GM18507 (cell line): ENCODE data around the gene MPP7.

Experiments used
- DNase-seq: peaks from one replicate; pipeline ENCODE4 v3.0.0; 2011; ENCODE audit warnings: low read depth; ENCODE audit not compliant: insufficient read length; ENCODE audit errors: extremely low spot score
- FAIRE-seq: peaks from 2 replicates; lab custom pipeline; 2011; peaks lifted over from hg19 to GRCh38; lab: Jason Lieb, UNC

Gene MPP7

GRCh38 chr10:28312572-28312971, 9.7 kb upstream of the MPP7 start:
- no peak for DNase-seq
- FAIRE-seq = no peak

- FAIRE-seq (no peak), DNase-seq (no peak)
Measured at GRCh38 chr10:28311104-28311503, 8.2 kb upstream of the MPP7 start.

GRCh38 chr10:28307267-28307666, 4.4 kb upstream of the MPP7 start:
- DNase-seq (no peak), FAIRE-seq (no peak)

GRCh38 chr10:28305553-28305952, 2.7 kb upstream of the MPP7 start:
- DNase-seq = no peak
- no peak for FAIRE-seq

- DNase-seq (no peak), FAIRE-seq (no peak)
Measured at GRCh38 chr10:28304032-28304571, 1.2 kb upstream of the MPP7 start.

GRCh38 chr10:28302012-28302637, 739 bp downstream of the MPP7 start:
- no peak for FAIRE-seq
- DNase-seq = no peak

- no peak for DNase-seq
- FAIRE-seq = no peak
Measured at GRCh38 chr10:28300027-28300426, 2.8 kb downstream of the MPP7 start.

- DNase-seq (no peak), FAIRE-seq (no peak)
Measured at GRCh38 chr10:28298951-28299350, 3.9 kb downstream of the MPP7 start.

- FAIRE-seq = no peak
Measured at GRCh38 chr10:28296023-28296422, 6.8 kb downstream of the MPP7 start.

GRCh38 chr10:28295336-28295735, 7.5 kb downstream of the MPP7 start:
- FAIRE-seq (no peak), DNase-seq (no peak)

More at GRCh38 chr10:28296023-28296422, 6.8 kb downstream of the MPP7 start:
- DNase-seq = no peak

GRCh38 chr10:28294809-28295208, 8.1 kb downstream of the MPP7 start:
- FAIRE-seq (no peak), DNase-seq (no peak)

GRCh38 chr10:28294169-28294532, 8.7 kb downstream of the MPP7 start:
- FAIRE-seq = no peak
- DNase-seq = no peak

- no peak for FAIRE-seq
- DNase-seq = no peak
Measured at GRCh38 chr10:28293236-28294168, 9.4 kb downstream of the MPP7 start.

GRCh38 chr10:28291881-28292297, 11.0 kb downstream of the MPP7 start:
- no peak for FAIRE-seq
- DNase-seq = no peak

- no peak for FAIRE-seq
- DNase-seq = no peak
Measured at GRCh38 chr10:28285816-28286215, 17.0 kb downstream of the MPP7 start.

- no peak for DNase-seq
- no peak for FAIRE-seq
Measured at GRCh38 chr10:28284126-28284525, 18.7 kb downstream of the MPP7 start.

- no peak for FAIRE-seq
- no peak for DNase-seq
Measured at GRCh38 chr10:28283251-28283650, 19.6 kb downstream of the MPP7 start.

GRCh38 chr10:28282336-28282735, 20.5 kb downstream of the MPP7 start:
- DNase-seq (no peak), FAIRE-seq (no peak)

- FAIRE-seq (no peak), DNase-seq (no peak)
Measured at GRCh38 chr10:28281726-28282315, 21.0 kb downstream of the MPP7 start.

GRCh38 chr10:28280652-28281051, 22.2 kb downstream of the MPP7 start:
- FAIRE-seq = no peak
- no peak for DNase-seq
